ACHN (cell line): Measurements from ENCODE around the gene CCT6B.

Source experiments
- DNase-seq: peaks from one replicate; pipeline ENCODE4 v3.0.0-alpha.2; 2015
- in situ Hi-C: cut with HindIII; loops from 2 replicates; pipeline ENCODE4 v1.10.0; 2017; ENCODE audit warnings: low sequenced_read_pairs, low pct_ligation_motif_present, low pct_unique_long_range_greater_than_20kb

Gene CCT6B

GRCh38 chr17:34899643-34900291 is 61.5 kb downstream of the CCT6B start:
- in situ Hi-C loops = no loop called here
- no peak for DNase-seq

GRCh38 chr17:34895383-34895782 is 65.9 kb downstream of the CCT6B start:
- no peak for DNase-seq
- in situ Hi-C loops = no loop called here

DNA sequence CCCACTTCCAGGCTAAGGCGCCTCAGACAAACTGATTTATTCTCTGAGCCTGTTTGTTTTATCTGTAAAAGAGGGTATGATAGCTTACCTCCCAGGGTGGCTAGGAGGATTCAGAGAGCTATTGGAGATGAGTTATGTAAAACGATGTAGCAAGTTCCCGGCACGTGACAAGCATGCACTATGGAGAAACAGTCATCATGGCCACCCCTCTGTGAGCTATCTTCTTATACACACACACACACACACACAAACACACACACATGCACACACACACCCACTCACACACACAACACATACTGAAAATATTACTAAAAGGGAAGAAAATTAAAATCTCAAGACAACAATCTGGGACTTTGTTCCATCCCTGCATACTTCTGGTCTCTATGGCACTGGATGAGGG is 66.3 kb downstream of the CCT6B start:
- in situ Hi-C loops = no loop called here
- DNase-seq = no peak

DNA sequence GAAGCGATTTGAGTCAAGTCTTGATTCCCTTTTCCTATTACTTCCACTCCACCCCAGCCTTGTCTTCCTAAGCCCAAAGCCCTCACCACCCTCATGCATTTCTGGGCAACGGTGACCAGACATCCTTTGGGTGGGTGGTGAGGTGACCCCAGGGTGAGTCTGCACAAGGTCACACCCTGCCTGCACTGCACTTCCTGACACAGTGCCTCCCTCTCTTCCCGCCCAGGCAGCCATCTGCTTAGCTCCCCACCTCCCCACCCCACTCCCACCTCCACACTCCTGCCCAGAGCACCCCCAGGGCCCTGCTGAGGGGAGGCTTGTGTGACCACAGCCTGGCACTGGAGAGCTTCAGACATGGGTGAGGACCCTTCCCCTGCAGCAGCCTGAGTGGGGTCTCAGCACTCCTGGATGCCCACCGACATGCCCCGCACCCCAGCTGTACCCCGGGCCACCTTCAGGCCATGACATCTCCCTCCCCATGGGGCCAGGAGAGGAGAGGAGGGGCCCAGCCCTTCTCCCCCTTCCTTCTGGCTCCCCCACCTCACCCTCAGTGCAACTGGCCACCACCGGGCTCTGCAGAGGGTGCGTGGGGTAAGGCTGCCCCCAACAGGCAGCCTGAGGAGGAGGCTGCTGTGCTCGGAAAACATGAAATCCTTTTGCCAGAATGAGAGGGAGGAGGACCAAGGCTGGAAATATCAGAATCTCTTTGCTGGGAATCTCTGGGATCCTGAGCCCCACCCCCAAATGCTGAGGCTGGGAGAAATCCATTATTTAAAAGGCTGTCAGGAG is 68.6 kb downstream of the CCT6B start:
- DNase-seq = peak; percentile 47
- in situ Hi-C loops = no loop called here

DNA sequence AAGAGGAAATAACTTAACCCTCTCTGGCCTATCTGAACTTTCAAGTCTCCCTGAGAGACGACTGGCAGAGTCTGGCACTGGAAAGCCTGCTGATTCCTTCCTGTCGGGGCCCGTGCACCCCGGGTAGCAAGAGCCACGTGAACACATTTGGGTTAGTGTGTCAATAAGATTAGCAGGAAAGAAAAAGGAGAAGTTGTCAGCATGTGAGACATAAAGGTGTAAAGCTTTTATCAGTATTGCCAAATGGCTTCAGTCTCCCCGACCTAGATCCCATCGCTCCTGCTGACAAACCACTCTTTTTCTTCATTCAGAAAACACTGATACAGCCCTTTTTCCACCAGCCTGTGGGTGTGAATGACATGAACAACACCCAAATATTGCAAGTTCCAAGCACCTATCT is 74.4 kb downstream of the CCT6B start:
- DNase-seq = no peak
- in situ Hi-C loops = no loop called here

- DNase-seq = no peak
- in situ Hi-C loops = no loop called here
These were observed 76.2 kb downstream of the CCT6B start for GRCh38 chr17:34885076-34885475.

GRCh38 chr17:34884597-34884996 is 76.7 kb downstream of the CCT6B start:
- in situ Hi-C loops = no loop called here
- DNase-seq = no peak

GRCh38 chr17:34883106-34884000 is 77.9 kb downstream of the CCT6B start:
- DNase-seq = no peak
- in situ Hi-C loops = no loop called here

- in situ Hi-C loops = no loop called here
- DNase-seq = no peak
These were observed 82.1 kb downstream of the CCT6B start for GRCh38 chr17:34879146-34879545.
